ENCODE measurements around the gene RHOA. TPM values are rescaled to one million over a fixed set of nuclear protein-coding genes. Genes with fewer than 3 reads are reported as not detected.
A peak's percentile ranks its signal among the peaks of the same experiment; 100 is the strongest.

RHOA gene
- total RNA-seq, 1 experiment from 2014 or later, result 612 TPM

DNA sequence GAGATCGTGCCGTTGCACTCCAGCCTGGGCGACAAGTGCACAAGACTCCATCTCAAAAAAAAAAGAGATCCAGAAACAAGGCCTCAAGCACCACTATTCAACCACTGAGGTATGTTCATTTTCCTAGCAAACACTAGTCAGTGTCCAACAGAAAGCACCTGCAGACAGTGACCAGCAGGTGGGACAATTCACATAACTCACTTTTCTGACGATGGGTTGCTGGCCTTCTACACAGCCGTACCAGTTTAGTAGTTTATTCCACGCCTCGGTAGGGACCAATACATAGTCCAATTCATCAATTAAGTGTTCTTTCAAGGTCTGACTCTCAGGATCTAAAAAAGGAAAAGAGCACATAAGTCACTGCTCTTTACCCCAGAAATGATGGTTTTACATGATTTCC lies 84.3 kb downstream of the RHOA start:
- DNase-seq (ENCODE audit: low spot score), result no peak

- DNase-seq (ENCODE audit: low spot score), result no peak
Observed at GRCh38 chr3:49324768-49325167, 87.0 kb downstream of the RHOA start.

DNA sequence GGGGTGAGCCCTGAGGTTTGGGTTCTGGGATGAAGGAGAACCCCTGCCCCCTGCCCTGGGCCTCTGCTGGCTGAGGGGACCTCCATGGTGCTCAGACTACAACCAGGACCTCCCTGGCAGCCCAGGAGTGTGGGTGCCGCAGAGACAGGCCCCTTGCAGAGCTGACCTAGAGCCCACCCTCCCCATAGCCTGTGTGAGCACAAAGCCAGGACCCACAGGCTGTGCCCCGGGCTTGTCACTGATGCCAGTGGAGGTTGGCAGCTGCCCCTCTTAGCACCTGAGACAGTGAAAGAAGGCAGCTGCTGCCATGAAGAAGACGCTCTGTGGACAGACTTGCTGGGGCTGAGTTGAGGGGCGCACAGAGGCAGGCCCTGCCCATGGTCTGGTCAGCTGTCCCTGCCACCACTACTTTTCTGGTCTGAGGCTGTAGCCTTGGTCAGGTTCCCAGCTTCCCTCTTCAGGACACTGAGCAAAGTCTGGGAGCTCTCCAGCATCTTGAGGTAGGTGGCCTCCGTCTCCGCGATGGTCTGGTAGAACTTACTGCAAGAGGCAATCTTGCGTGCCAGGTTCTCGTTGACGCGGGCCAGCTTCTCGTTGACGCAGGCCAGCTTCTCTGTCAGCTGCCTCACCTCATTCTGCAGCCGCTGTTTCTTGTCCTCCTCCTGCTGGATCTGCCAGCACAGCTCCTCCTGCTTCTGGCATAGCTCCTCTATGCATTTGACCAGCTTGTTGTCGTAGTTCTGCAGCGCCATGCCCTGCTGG lies 94.9 kb downstream of the RHOA start:
- DNase-seq (ENCODE audit: low spot score), result no peak

GRCh38 chr3:49313896-49314688 lies 97.7 kb downstream of the RHOA start:
- peak; percentile 22 for DNase-seq (ENCODE audit: low spot score)

- no peak for DNase-seq (ENCODE audit: low spot score)
Observed at GRCh38 chr3:49311283-49311682, 100.5 kb downstream of the RHOA start.

- no peak for DNase-seq (ENCODE audit: low spot score)
Observed at GRCh38 chr3:49310677-49311076, 101.1 kb downstream of the RHOA start.

Other genes starting within 250 kb of the RHOA start
- gene CCDC71, start 245.6 kb downstream of the RHOA start, total RNA-seq (2014; rRNA removed; shearing (Covaris generic)), result 18.8 and 25.6 TPM in 2 replicates
- 9.0 and 16.0 TPM in 2 replicates for gene KLHDC8B, start 240.4 kb downstream of the RHOA start, total RNA-seq (2014; rRNA removed; shearing (Covaris generic))
- 0.41 and 0.67 TPM in 2 replicates for gene C3orf62, start 134.7 kb downstream of the RHOA start, total RNA-seq (2014; rRNA removed; shearing (Covaris generic))
- gene USP4, start 71.9 kb downstream of the RHOA start, total RNA-seq (2014; rRNA removed; shearing (Covaris generic)), result 9.4 and 13.5 TPM in 2 replicates
- gene GPX1, start 53.6 kb downstream of the RHOA start, total RNA-seq (2014; rRNA removed; shearing (Covaris generic)), result 233 and 352 TPM in 2 replicates
- gene TCTA, start 447 bp upstream of the RHOA start, total RNA-seq (2014; rRNA removed; shearing (Covaris generic)), result 45.8 and 58.0 TPM in 2 replicates
- 0.93 and 1.8 TPM in 2 replicates for gene AMT, start 10.5 kb upstream of the RHOA start, total RNA-seq (2014; rRNA removed; shearing (Covaris generic))
- gene NICN1, start 17.3 kb upstream of the RHOA start, total RNA-seq (2014; rRNA removed; shearing (Covaris generic)), result 9.5 and 18.8 TPM in 2 replicates
- 132 and 135 TPM in 2 replicates for gene DAG1, start 58.3 kb upstream of the RHOA start, total RNA-seq (2014; rRNA removed; shearing (Covaris generic))
- 0.10 and 0.12 TPM in 2 replicates for gene BSN, start 142.5 kb upstream of the RHOA start, total RNA-seq (2014; rRNA removed; shearing (Covaris generic))

All from A172 (cell line).